Caco-2 (cell line): Measurements from ENCODE around the gene TTC13. TPM values are rescaled to one million over a fixed set of nuclear protein-coding genes. Genes with fewer than 3 reads are reported as not detected.

ENCODE experiments used
- BruUV-seq: library from RNA; stranded (reverse); fragments of 400-500 nt; replicated peaks from 2 replicates; lab custom pipeline; 2021; lab: Mats Ljungman, UMichigan
- CTCF ChIA-PET: fragments of 300-600 bp; sonication (Branson Sonifier 250); formaldehyde crosslinking; loops from one replicate; lab custom pipeline; 2022; ENCODE audit warnings: antibody characterized with exemption; lab: Charles Lee
- POLR2A ChIA-PET: fragments of 300-600 bp; sonication (Branson Sonifier 250); formaldehyde crosslinking; loops from one replicate; lab custom pipeline; 2022; ENCODE audit warnings: antibody characterized with exemption; lab: Charles Lee
- DNase-seq, 2 experiments: peaks; one replicate each; pipeline versions ENCODE4 v3.0.0 to v3.0.0-alpha.2; 2020 to 2022
- H3K27me3 ChIP-seq: replicated peaks from 2 replicates; pipeline ENCODE4 v1.6.0; 2011; ENCODE audit warnings: low read length; ENCODE audit not compliant: control insufficient read depth, insufficient read depth
- H3K36me3 ChIP-seq: 2 replicates; pipeline ENCODE4 v1.5.1; 2011; ENCODE audit warnings: low read length; ENCODE audit not compliant: control insufficient read depth, insufficient read depth
- H3K4me1 ChIP-seq: fragments of 250-450 bp; sonication (Bioruptor Pico); 2 replicates; pipeline ENCODE4 v1.5.1; 2020; ENCODE audit warnings: mild to moderate bottlenecking
- H3K4me3 ChIP-seq: 2 replicates; pipeline ENCODE4 v1.5.1; 2011; ENCODE audit warnings: low read depth, mild to moderate bottlenecking, control low read depth, low read length
- H3K9me3 ChIP-seq: fragments of 250-450 bp; sonication (Bioruptor Pico); 2 replicates; pipeline ENCODE4 v1.5.1; 2020; ENCODE audit warnings: mild to moderate bottlenecking, moderate library complexity
- H3K27ac Mint-ChIP-seq: one replicate; pipeline ENCODE4 v1.8.0; 2022; ENCODE audit warnings: mixed read lengths; ENCODE audit not compliant: unreplicated experiment
- H3K27me3 Mint-ChIP-seq: one replicate; pipeline ENCODE4 v1.8.0; 2022; ENCODE audit warnings: mixed read lengths; ENCODE audit not compliant: insufficient read depth, unreplicated experiment
- H3K36me3 Mint-ChIP-seq: one replicate; pipeline ENCODE4 v1.8.0; 2022; ENCODE audit warnings: mild to moderate bottlenecking, mixed read lengths; ENCODE audit not compliant: insufficient read depth, unreplicated experiment
- H3K4me1 Mint-ChIP-seq: one replicate; pipeline ENCODE4 v1.8.0; 2022; ENCODE audit warnings: low read depth, mixed read lengths; ENCODE audit not compliant: unreplicated experiment
- H3K4me3 Mint-ChIP-seq: one replicate; pipeline ENCODE4 v1.8.0; 2022; ENCODE audit warnings: mild to moderate bottlenecking, moderate library complexity, mixed read lengths; ENCODE audit not compliant: unreplicated experiment
- H3K9me3 Mint-ChIP-seq: one replicate; pipeline ENCODE4 v1.8.0; 2022; ENCODE audit warnings: mixed read lengths; ENCODE audit not compliant: unreplicated experiment
- CTCF ChIP-seq, 2 experiments: fragments of 200-600 bp in 1 of 2; IDR thresholded peaks; 1 replicate in 1 of 2; 2 replicates in 1 of 2; pipeline versions ENCODE4 v1.5.1 to v1.8.0; 2011 to 2022; ENCODE audit warnings: antibody characterized with exemption in 1 of 2, control low read depth in 1 of 2, inconsistent platforms in 1 of 2, low read depth in 1 of 2, low read length in 1 of 2, mild to moderate bottlenecking in 1 of 2, moderate library complexity in 1 of 2; ENCODE audit not compliant: insufficient read depth in 1 of 2, severe bottlenecking in 1 of 2, unreplicated experiment in 1 of 2
- intact Hi-C: fragments of 100-400 bp; cut with micrococcal nuclease; formaldehyde crosslinking; loops from one replicate; pipeline ENCODE4 v1.10.0; 2022; ENCODE audit not compliant: unreplicated experiment
- total RNA-seq: library from RNA; stranded (reverse); gene quantifications from 2 replicates; pipeline ENCODE4 v1.2.3, GENCODE V29; 2022

TTC13 gene
- total RNA-seq, 1 experiment from 2014 or later, result 57.6 TPM

- no peak overlapping the region for H3K4me3 ChIP-seq
- Mint-ChIP-seq H3K4me1 (peaks cover 15% of the 10 kb centered on the region), H3K36me3 (peaks cover 73% of the 10 kb centered on the region), H3K9me3 (peaks cover 11% of the 10 kb centered on the region), H3K27ac (no peak overlapping the region), H3K27me3 (no peaks in the 10 kb centered on the region), H3K4me3 (no peak overlapping the region)
- H3K36me3 ChIP-seq, result no peaks in the 10 kb centered on the region; the same call in 1 of the 2 replicates
- H3K4me1 ChIP-seq, result peaks cover 5% of the 10 kb centered on the region
- no peak for TF ChIP-seq CTCF (IDR thresholded peaks at IDR 0.05; ENCODE audit: insufficient read depth in 1 of 2, low read depth in 1 of 2, low read length in 1 of 2, severe bottlenecking in 1 of 2, unreplicated experiment in 1 of 2)
- no TSS peak for BruUV-seq
- H3K9me3 ChIP-seq, result 0 out of 2 replicates have a peak, but pooled peaks cover 3% of the 10 kb centered on the region
- no peaks in the 10 kb centered on the region for H3K27me3 ChIP-seq
- POLR2A ChIA-PET, result no interaction called here
- intact Hi-C loops, result no loop called here
- CTCF ChIA-PET, result interaction anchor here (0.9 kb wide), 1 partner anchor 48 kb away, joined by 3 read pairs; the partner anchor contains the start of gene TTC13
- no peak for DNase-seq
Measured at GRCh38 chr1:230930986-230931385, 47.7 kb downstream of the TTC13 start.

- 0 out of 2 replicates have a peak, but pooled peaks cover 3% of the 10 kb centered on the region for H3K9me3 ChIP-seq
- H3K36me3 Mint-ChIP-seq, result peaks cover 86% of the 10 kb centered on the region
- BruUV-seq, result no TSS peak
- H3K9me3 Mint-ChIP-seq, result peaks cover 11% of the 10 kb centered on the region
- POLR2A ChIA-PET, result interaction anchor here (0.7 to 1.7 kb wide), 2 partner anchors 13 to 43 kb away, joined by 3 to 6 read pairs; no protein-coding TSS in a partner anchor
- H3K36me3 ChIP-seq, result peaks cover 2% of the 10 kb centered on the region
- no peak for DNase-seq
- peak overlapping the region; percentile 67 for H3K27ac Mint-ChIP-seq
- H3K27me3 Mint-ChIP-seq, result no peaks in the 10 kb centered on the region
- CTCF ChIA-PET, result interaction anchor here (0.6 to 1.2 kb wide), 3 partner anchors 13 to 1367 kb away, joined by 3 to 6 read pairs (median 3); partner anchors contain the start of genes ARV1 and TTC13
- H3K4me3 ChIP-seq, result no peak overlapping the region
- peaks cover 22% of the 10 kb centered on the region for H3K4me1 Mint-ChIP-seq
- intact Hi-C loops, result no loop called here
- H3K4me3 Mint-ChIP-seq, result peak overlapping the region; percentile 3
- no peaks in the 10 kb centered on the region for H3K27me3 ChIP-seq
- TF ChIP-seq CTCF (IDR thresholded peaks at IDR 0.05; ENCODE audit: insufficient read depth in 1 of 2, low read depth in 1 of 2, low read length in 1 of 2, severe bottlenecking in 1 of 2, unreplicated experiment in 1 of 2), result no peak
- H3K4me1 ChIP-seq, result peaks cover 19% of the 10 kb centered on the region
Measured at GRCh38 chr1:230926182-230926581, 52.5 kb downstream of the TTC13 start.

- Mint-ChIP-seq H3K4me3 (peak overlapping the region; percentile 3), H3K9me3 (peaks cover 11% of the 10 kb centered on the region), H3K36me3 (peaks cover 86% of the 10 kb centered on the region), H3K4me1 (peaks cover 22% of the 10 kb centered on the region), H3K27me3 (no peaks in the 10 kb centered on the region), H3K27ac (peak overlapping the region; percentile 67)
- H3K9me3 ChIP-seq, result 0 out of 2 replicates have a peak, but pooled peaks cover 3% of the 10 kb centered on the region
- POLR2A ChIA-PET, result interaction anchor here (0.5 to 1.7 kb wide), 3 partner anchors 13 to 57 kb away, joined by 3 to 6 read pairs (median 6); partner anchors contain the start of gene C1orf198
- intact Hi-C loops, result loop anchor here (1.0 to 2.0 kb wide), 3 partner anchors 14 to 113 kb away; partner anchors contain the start of gene ARV1
- no TSS peak for BruUV-seq
- no peak overlapping the region for H3K4me3 ChIP-seq
- CTCF ChIA-PET, result interaction anchor here (0.6 to 1.1 kb wide), 3 partner anchors 14 to 1367 kb away, joined by 3 to 6 read pairs (median 4); partner anchors contain the start of gene COG2
- no peak for TF ChIP-seq CTCF (IDR thresholded peaks at IDR 0.05; ENCODE audit: insufficient read depth in 1 of 2, low read depth in 1 of 2, low read length in 1 of 2, severe bottlenecking in 1 of 2, unreplicated experiment in 1 of 2)
- peak in 1 of 2 experiments; percentile 47 for DNase-seq
- no peaks in the 10 kb centered on the region for H3K27me3 ChIP-seq
- H3K4me1 ChIP-seq, result peaks cover 19% of the 10 kb centered on the region
- H3K36me3 ChIP-seq, result peaks cover 2% of the 10 kb centered on the region
Measured at GRCh38 chr1:230925608-230926007, 53.1 kb downstream of the TTC13 start.
